Esophagus squamous epithelium (tissue), 5 donors: Measurements from ENCODE around the gene C11orf21. TPM values are rescaled to one million over a fixed set of nuclear protein-coding genes. Genes with fewer than 3 reads are reported as not detected.

Experiments
- DNase-seq: peaks from one replicate; lab custom pipeline; 2025; lab: John Stamatoyannopoulos, UW
- H3K27ac ChIP-seq, 4 donors: fragments of 200-600 bp; sonication (generic); one replicate each; pipeline ENCODE4 v1.5.1; 2016 to 2019; ENCODE audit warnings: mild to moderate bottlenecking in 1 of 4
- H3K27me3 ChIP-seq, 4 donors: fragments of 200-600 bp; sonication (generic); 1 replicate in 3 of 4; 2 replicates in 1 of 4; pipeline versions ENCODE4 v1.5.1 to v1.6.0; 2017 to 2021; ENCODE audit warnings: antibody characterized with exemption in 1 of 4
- H3K36me3 ChIP-seq, 3 donors: fragments of 200-600 bp; sonication (generic); one replicate each; pipeline ENCODE4 v1.5.1; 2016 to 2019
- H3K4me1 ChIP-seq, 3 donors: fragments of 200-600 bp; sonication (generic); one replicate each; pipeline ENCODE4 v1.5.1; 2017 to 2019
- H3K4me3 ChIP-seq, 4 donors: fragments of 200-600 bp; sonication (generic); 1 replicate in 3 of 4; 2 replicates in 1 of 4; pipeline ENCODE4 v1.5.1; 2016 to 2019; ENCODE audit warnings: mild to moderate bottlenecking in 2 of 4, moderate library complexity in 1 of 4
- H3K9me3 ChIP-seq, 3 donors: fragments of 200-600 bp; sonication (generic); one replicate each; pipeline ENCODE4 v1.5.1; 2016 to 2019
- CTCF ChIP-seq, 6 experiments: fragments of 450-650 bp in 4 of 6; fragments of 200-600 bp in 2 of 6; sonication (generic) in 2 of 6; IDR thresholded peaks; one replicate each; pipeline ENCODE4 v1.5.1; 2016 to 2019; ENCODE audit warnings: antibody characterized with exemption in 6 of 6, mild to moderate bottlenecking in 4 of 6, moderate library complexity in 4 of 6
- POLR2A ChIP-seq, 4 donors: fragments of 450-650 bp; IDR thresholded peaks; one replicate each; pipeline ENCODE4 v1.6.1; 2017; ENCODE audit warnings: antibody characterized with exemption in 4 of 4, mild to moderate bottlenecking in 4 of 4, moderate library complexity in 3 of 4
- WGBS, 2 donors: methylation state at CpG; one replicate each; pipeline ENCODE4 v1.1.5; 2018; 5-methylcytosine and 5-hydroxymethylcytosine counted together
- intact Hi-C: fragments of 100-400 bp; cut with DNase I; formaldehyde crosslinking; loops from one replicate; pipeline ENCODE4 v1.15.0; 2022
- total RNA-seq, 4 donors: library from RNA; depleted of rRNA; stranded (reverse); fragments of >200 nt; gene quantifications; one replicate each; pipeline ENCODE4 v1.1.0, GENCODE V29; 2016
- donor health status: DM: yes; HTN: yes; CAD: no.

Gene C11orf21
- total RNA-seq, 4 donors from 2014 or later, result 0.30 to 0.94 (median 0.76) TPM; not detected in 1

GRCh38 chr11:2272228-2272945, 29.3 kb downstream of the C11orf21 start:
- DNase-seq, result no peak
- H3K27ac ChIP-seq, result no peak overlapping the region
- intact Hi-C loops, result no loop called here
- no peaks in the 10 kb centered on the region for H3K9me3 ChIP-seq
- H3K4me1 ChIP-seq, result peaks cover 17 to 38% (median 32%) of the 10 kb centered on the region in 3 donors
- H3K36me3 ChIP-seq, result no peaks in the 10 kb centered on the region
- 90 to 91% methylated on average over 8 to 15 of the region's 21 CpGs for whole genome bisulfite sequencing, 2 donors
- H3K4me3 ChIP-seq, result no peak overlapping the region
- peaks cover 0 to 96% (median 4%) of the 10 kb centered on the region in 4 donors for H3K27me3 ChIP-seq
- TF ChIP-seq POLR2A (IDR thresholded peaks at IDR 0.05), result no peak
- TF ChIP-seq CTCF (IDR thresholded peaks at IDR 0.05), result no peak

GRCh38 chr11:2271327-2272227, 30.1 kb downstream of the C11orf21 start:
- Histone ChIP-seq H3K27ac (no peak overlapping the region), H3K4me3 (peak overlapping the region in 3 of 4 donors; percentile 51 to 67 (median 62)), H3K4me1 (peaks cover 17 to 38% (median 32%) of the 10 kb centered on the region in 3 donors), H3K27me3 (peaks cover 0 to 98% (median 4%) of the 10 kb centered on the region in 4 donors), H3K36me3 (no peaks in the 10 kb centered on the region), H3K9me3 (no peaks in the 10 kb centered on the region)
- TF ChIP-seq CTCF (IDR thresholded peaks at IDR 0.05) (no peak), POLR2A (IDR thresholded peaks at IDR 0.05) (no peak)
- intact Hi-C loops, result no loop called here
- DNase-seq, result no peak
- 32 to 50% methylated on average over 17 to 21 of the region's 45 CpGs for WGBS, 2 donors

GRCh38 chr11:2271077-2271326, 30.7 kb downstream of the C11orf21 start:
- no CpG with 5 or more reads among the region's 28 CpGs for WGBS, 2 donors
- TF ChIP-seq CTCF (IDR thresholded peaks at IDR 0.05), result no peak
- no peak for TF ChIP-seq POLR2A (IDR thresholded peaks at IDR 0.05)
- DNase-seq, result no peak
- no peaks in the 10 kb centered on the region for H3K9me3 ChIP-seq
- no peak overlapping the region for H3K27ac ChIP-seq
- intact Hi-C loops, result no loop called here
- peak overlapping the region; percentile 4 to 67 (median 56) for H3K4me3 ChIP-seq
- H3K27me3 ChIP-seq, result peaks cover 0 to 94% (median 4%) of the 10 kb centered on the region in 4 donors
- H3K36me3 ChIP-seq, result no peaks in the 10 kb centered on the region
- H3K4me1 ChIP-seq, result peaks cover 17 to 41% (median 32%) of the 10 kb centered on the region in 3 donors

- Histone ChIP-seq H3K9me3 (no peaks in the 10 kb centered on the region), H3K4me3 (peak within 1 kb of the TSS; percentile 33 to 67 (median 56)), H3K36me3 (no peaks in the 10 kb centered on the region), H3K27ac (peak within 1 kb of the TSS; percentile 60 to 84 (median 80)), H3K4me1 (peaks cover 21 to 46% (median 32%) of the 10 kb centered on the region in 3 donors), H3K27me3 (peaks cover 0 to 89% (median 4%) of the 10 kb centered on the region in 4 donors)
- TF ChIP-seq CTCF (IDR thresholded peaks at IDR 0.05), result no peak
- no peak for TF ChIP-seq POLR2A (IDR thresholded peaks at IDR 0.05)
- intact Hi-C loops, result no loop called here
- no peak for DNase-seq
- WGBS, 2 donors, result 0 to 7% methylated on average over 3 to 11 of the region's 89 CpGs
Measured at GRCh38 chr11:2270322-2271076, 31.2 kb downstream of the C11orf21 start, which contains the start of gene ASCL2. ASCL2 (minus strand) TSS chr11:2270588; CDS start chr11:2270332, 256 bp downstream.
